IPS-NIHi7 (cell line): ENCODE data around the gene ENTPD6.
"Not testable (repeated sequence)": the region's sequence is repeated elsewhere in the genome, so short reads cannot be mapped to it uniquely, and the experiment has no call there.

Experiments used
- DNase-seq: peaks from one replicate; pipeline ENCODE4 v3.0.0; 2012; ENCODE audit warnings: mixed read lengths; ENCODE audit errors: extremely low spot score

The ENTPD6 gene

DNA sequence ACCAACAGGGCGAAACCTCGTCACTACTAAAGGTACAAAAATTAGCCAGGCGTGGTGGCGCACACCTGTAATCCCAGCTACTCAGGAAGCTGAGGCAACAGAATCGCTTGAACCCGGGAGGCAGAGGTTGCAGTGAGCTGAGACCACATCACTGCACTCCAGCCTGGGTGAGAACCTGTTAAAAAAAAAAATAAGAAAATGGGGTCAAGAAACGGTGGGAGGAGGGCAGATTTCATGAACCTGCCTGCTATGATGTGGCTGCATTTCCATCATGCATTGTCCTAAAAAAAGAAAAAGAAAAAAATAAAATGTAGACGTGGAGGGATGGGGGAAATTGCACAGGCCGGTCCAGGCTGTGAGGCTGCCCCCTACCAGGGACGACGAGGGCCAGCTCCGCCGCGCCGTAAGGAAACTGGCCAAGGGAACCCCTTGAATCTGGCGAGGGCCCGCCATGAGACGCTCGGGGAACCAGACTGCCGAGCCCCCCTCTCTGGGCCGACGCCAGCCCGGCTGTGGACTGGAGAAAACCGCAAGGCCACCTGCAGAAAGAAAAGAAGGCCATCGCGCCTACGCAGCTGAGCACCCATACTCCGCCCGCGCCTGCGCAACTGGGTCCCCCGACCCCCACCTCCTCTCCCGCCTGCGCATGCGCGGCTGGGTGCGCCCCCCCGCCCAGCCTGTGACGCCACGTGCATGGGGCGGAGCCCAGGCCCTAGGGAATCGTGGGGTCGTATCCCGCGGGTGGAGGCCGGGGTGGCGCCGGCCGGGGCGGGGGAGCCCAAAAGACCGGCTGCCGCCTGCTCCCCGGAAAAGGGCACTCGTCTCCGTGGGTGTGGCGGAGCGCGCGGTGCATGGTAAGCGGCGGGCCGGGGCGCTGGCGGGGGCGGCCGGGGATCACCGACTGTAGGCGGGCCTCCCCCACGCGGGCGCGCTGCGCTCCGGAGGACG lies at the start of gene ENTPD6:
TSS of gene ENTPD6 (plus strand) at position 699 of the 948 bp plus-strand sequence. CDS start 10,825 bp downstream, outside the sequence.
- peak; percentile 96 for DNase-seq

DNA sequence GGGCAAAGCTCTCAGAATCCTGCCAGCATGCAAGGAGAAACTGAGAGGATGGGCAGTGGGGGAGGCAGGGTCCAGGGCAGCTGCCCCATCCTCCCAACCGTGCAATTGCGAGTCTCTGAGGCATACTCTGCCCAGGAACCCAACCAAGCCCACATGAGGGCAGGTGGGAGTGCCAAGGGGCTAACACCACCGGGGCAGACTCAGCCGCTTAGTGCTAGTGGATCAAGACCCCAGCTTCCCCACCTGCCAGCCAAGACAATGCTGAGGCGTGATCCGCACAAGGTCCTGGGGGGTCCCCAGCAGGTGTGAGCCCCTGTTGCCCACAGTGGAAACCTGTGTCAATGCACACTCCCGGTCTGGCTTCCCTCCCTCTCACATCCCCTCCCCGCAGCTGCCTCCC lies 48.5 kb upstream of the ENTPD6 start:
- no peak for DNase-seq

DNA sequence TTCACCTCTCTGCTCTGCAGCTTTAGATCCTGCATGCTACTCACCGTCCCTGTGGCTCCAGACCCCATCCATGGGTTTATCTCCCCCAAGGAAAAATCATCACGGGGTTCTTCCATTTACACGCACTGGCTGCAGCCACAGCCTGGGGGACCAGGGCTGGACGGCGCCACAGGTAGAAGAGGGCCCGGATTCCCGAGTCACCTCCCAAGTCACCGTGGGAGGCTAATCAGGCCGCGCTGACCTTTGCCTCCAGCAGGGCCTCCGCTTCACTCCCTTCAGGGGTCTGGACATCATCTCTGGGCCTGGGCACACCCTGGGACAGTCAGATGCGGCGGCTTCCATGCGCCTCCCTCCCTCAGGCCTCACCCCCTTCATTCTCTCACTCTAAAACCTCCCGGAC lies 47.8 kb upstream of the ENTPD6 start:
- no peak for DNase-seq

DNA sequence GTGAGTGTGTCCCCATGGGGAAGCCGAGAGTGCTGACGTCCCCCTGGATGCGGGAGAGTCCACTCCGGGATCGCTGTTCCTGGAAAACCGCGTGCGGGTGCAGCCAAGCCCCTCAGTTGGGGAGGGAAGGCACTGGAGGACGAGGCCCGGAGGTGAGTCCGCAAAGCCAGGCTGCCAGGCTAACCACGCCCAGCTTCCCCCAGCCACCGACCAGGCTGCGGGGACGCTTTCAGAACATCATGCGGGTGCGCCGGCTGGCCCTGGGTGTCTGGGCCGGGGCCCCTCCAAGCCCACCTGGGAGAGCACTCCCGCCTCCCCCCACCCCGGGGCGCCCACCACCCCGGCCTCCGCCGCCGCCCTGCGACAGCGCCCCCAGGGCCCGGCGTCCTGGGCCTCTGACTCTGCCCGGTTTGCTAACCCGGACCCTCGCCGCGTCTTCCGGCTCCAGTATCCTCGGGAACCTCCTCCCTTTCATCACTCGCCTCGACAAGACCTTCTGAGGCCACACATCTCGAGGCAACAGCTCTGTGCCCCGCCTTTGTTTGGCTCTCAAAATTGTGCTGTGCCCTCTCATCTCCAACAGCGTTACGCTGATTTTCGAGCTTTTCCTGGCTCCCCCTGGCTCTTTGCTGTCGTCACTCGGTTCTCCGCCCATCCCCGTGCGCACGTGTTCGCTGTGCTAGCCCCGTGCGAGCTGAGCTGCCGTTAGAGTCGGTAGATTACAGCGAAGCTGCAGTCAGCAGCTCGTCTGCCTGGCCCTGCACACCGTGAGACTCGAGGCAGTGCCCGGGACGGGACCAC lies 47.1 kb upstream of the ENTPD6 start:
- DNase-seq = peak; percentile 67

DNA sequence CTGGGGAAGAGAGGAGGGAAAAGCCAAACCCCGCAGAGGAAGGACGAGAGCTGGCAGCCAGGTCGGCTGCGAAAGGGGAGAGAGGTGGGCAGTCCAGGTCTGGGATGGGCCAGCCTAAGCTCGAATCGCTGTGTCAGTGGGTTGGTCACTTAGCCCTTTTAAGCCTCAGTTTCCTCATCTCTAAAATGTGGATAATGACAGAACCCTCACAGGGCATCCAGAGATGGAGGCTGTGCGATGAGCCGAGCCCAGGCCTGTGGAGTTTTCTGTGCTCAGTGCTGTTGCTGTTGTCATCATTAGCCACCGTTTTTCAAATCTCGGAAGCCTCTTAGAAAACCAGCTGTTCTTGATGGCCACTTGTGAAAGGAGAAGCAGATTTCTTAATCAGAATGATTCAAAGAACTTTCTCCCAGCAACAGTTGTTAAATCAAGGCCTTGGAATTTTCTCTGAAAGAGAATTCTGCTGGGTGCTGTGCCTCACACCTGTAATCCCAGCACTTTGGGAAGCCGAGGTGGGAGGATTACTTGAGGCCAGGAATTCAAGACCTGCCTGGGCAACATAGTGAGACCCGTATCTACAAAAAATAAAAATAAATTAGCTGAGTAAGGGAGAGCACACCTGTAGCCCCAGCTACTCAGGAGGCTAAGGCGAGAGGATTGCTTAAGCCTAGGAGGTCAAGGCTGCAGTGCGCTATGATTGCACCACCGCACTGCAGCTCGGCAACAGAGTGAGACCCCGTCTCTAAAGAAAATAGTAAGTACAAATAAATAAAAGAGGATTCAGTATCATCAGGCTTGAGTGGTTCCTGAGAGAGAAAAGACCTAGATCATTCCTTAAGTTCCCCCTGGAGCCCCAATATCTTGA lies 46.3 kb upstream of the ENTPD6 start:
- no peak for DNase-seq

DNA sequence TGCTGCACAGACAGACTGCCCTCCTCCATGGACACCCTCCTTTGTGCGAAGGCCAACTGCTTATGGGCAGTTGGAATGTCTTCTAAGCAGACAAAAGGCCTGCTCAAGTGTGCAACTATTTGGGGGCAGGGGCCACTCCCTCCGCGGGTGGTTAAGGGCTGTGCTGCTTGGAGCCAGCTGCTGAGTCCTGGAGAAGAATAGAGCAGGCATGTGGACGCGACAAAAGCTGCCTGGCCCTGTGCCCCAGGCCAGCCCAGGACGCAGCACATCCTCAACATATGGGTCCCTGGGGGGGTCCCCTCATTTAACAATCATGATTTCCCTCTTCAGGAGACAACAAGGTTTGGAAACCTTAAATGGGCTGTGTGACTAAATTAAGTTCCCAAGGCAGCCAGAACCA lies 45.5 kb upstream of the ENTPD6 start:
- DNase-seq = no peak

DNA sequence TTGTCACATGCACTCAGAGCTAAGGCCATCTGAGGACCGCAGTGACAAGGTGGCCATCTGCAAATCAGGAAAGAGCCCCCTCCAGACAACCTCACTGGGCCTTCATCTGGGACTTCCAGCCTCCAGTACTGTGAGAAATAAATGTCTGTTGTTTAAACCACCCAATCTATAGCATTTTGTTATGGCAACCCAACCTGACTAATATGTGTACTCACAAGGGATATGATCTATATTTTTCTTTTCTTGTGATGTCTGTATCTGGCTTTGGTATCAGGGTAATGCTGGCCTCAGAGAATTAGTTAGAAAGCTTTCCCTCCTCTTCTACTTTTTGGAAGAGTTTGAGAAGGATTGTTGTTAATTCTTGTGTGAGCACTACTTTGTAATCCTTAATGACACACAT lies 37.5 kb upstream of the ENTPD6 start:
- no peak for DNase-seq

DNA sequence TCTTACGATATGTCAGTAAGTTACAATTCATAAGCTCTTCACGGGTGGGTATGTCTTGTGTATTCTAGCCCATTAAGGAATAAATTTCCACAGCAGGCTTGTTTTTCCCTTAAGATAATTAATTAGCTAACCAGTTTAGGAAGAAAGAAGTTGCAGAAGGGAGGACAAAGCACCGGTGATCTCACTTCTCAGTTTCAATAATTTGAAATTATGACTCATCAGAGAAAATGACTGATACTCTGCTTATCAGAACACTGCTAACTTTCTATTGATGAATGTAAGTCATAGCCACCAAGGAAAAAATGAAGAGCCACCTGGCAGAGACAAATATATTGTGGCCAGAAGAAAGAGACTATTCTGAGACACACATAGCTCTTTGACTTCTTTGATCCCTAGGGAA lies 35.0 kb upstream of the ENTPD6 start:
- DNase-seq = no peak

DNA sequence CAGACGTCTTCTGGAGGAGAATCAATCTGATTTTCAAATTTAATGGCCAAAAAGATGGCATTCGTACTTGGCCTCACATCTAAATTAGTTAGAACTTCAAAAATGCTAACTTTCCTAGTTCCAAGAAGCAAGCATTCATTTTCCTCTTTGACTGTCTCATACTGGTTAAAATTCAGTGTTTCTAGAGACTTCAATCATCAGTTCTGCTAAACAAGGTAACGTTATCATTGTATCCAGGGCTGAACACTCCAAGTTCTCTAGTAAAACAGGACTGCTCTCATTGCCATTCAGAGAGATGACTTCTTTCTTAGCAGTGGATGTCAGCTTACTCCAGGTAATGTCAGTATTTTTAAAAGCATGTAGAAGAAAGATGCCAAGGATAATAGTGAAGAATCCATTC lies 34.6 kb upstream of the ENTPD6 start:
- DNase-seq = no peak

DNA sequence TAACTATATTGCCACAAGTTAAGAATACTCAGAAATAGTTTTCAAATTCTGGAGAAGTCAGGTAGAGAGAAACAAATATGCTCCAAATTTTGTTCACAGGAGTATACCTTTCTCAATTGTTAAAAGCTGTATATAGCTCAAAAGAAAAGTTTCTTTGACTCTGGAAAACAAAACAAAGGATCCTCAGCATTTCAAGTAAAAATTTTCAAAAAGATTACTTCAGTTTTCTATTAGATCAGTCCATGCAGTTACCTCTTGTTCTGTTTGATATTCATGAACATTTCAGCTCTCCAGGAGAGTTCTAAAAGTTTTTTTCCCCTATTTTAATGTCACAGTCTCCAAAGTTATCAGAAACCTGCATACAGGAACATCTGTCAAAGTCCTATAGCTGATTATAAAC lies 30.4 kb upstream of the ENTPD6 start:
- DNase-seq = no peak

DNA sequence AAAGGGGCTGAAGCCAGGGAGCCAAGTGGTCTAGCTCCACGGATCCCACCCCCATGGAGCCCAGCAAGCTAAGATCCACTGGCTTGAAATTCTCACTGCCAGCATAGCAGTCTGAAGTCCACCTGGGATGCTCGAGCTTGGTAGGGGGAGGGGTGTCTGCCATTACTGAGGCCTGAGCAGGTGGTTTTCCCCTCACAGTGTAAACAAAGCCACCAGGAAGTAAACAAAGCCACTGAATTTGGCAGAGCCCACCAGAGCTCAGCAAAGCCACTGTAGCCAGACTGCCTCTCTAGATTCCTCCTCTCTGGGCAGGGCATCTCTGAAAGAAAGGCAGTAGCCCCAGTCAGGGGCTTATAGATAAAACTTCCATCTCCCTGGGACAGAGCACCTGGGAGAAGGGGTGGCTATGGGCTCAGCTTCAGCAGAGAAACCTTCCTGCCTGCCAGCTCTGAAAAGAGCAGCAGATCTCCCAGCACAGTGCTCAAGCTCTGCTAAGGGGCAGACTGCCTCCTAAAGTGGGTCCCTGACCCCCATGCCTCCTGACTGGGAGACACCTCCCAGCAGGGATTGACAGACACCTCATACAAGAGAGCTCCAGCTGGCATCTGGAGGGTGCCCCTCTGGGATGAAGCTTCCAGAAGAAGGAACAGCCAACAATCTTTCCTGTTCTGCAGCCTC lies 29.3 kb upstream of the ENTPD6 start:
- not testable (repeated sequence) for DNase-seq

DNA sequence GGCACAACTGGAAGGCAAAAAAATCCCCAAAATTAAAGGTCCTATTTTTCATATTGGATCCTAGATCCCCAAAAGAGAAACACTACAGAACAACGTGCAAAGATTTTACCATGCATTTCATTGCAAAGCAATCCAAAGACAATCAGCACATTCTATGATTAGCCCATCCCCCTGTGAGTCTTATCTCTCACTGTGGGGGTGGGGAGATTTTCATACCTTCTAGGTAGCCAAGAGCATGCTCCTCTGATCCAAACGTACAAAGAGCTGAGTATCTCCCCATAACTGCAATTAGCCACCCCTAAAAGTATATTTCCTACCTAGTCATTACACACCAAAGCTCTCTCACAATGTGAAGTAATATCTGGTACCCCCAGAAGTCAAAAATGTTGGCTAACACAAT lies 22.2 kb upstream of the ENTPD6 start:
- no peak for DNase-seq

DNA sequence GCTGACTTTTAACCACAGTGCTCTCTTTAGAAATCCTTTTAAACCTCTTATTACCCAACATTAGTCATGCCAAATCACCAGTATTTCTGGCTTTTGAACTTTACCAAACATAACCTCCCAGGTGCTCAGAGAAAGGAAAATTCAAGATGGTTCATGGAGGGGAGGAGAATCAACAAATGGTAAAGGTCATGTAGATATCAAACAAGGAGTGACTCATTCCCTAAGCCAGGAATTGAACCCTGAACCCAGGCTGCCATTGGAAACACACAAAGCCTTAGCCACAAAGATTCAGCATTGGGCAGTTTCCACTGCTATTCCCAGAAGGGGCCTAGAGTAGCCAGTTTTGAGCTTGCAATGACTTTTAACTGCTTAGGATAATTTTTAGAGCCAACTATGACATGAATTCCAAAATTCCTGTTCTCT lies 21.6 kb upstream of the ENTPD6 start:
- no peak for DNase-seq

DNA sequence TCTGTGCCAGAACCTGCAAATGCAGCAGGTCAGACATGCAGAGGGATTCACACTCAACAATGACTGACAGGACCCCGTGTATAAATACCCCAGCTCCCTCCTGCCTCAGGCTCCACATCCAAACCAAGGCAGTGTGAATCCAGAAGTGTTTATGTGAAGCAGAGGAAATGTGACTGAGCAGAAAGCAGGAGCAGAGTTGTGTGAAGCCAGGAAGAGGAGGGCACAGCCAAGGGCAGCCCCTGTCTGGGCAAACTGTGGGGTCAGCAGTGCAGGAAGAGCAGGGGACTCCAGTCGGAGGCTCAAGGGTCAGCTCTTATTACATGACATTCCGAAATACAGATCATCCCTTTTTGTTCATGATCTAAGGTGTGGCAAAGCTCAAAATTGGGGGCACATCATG lies 19.3 kb upstream of the ENTPD6 start:
- DNase-seq = no peak

DNA sequence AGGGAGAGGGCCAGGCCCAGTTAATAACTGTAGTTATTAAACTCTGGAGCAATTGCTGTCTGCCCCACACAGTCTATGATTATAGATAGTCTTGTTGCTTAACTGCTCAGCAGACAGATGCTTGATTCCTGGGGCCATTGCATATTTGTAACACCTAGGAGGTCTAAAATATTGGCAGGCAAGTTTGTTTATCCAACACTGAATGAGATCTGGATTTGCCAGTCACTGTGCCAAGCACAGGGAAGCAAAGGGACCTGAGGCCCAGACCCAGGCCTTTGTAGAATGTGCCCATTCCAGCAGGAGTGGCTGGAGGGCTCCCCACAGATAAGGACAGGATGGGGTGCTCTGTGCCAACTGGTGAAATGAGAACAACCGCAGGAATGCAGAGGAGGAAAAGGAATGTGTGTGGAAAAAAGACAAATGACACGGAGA lies 17.6 kb upstream of the ENTPD6 start:
- no peak for DNase-seq

DNA sequence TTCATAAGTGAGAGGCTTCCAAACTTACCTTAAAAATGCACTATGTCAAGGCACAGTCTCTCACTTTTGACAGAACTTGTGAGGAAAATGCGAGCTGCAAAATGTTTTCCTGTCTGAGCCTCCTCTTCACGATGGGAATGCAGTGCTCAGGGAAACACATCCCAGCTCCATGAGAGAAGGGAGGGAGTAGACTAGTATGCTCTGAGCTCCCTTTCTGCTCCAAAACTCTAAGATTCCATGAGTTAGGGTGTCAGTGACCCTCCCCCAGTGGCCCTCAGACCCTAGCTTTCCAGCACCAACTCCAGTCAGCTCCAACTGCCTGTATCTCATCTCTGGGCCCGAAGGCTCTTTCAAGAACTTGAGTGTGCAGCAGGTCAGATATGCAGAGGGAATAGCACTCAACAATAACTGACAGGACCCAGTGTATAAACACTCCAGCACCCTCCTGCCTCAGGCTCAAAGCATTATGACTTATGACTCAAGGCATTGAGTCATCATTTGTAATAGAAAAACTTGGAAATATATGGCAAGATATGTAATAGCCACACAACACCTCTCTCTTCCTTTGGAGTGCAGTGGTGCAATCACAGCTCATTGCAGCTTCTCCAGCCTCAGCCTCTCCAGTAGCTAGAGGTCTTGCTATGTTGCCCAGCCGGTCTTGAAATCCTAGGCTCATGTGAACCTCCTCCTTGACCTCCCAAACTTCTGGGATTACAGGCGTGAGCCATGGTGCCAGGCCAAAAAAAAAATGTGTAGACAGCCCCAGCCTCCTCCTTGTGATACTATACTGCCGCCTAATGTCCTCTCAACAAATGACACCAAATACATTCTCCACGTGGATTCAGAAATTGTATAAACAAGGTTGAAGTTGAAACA lies 16.7 kb upstream of the ENTPD6 start:
- peak; percentile 60 for DNase-seq

DNA sequence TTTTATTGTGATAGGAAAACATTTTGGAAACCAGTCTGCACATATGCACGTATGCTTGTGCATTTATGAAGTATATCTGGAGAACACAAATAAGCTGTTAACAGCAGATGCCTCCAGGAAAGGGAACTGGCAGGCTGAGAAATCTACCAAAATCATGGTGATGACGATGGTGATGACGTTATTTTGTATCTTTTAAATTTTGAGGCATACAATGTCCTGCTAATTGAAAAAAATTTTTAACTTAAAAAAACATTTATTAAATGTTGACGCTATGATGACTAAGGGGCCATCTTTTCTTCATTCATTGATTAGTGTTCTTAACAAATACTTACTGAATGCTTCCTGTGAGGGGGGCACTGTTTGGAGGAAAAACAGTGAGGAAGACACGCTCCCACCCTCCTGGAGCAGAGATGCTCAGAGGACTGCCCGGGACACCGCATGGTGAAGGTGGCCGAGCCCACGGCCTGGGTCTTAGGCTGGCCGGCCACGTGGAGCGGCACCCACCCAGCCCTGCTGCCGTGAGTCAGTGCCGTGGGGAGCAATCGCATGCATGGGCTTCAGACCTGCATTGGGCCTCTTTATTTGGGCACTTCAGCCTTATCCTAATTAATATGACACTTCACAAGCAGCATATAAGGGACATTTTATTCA lies 15.9 kb upstream of the ENTPD6 start:
- DNase-seq = no peak

DNA sequence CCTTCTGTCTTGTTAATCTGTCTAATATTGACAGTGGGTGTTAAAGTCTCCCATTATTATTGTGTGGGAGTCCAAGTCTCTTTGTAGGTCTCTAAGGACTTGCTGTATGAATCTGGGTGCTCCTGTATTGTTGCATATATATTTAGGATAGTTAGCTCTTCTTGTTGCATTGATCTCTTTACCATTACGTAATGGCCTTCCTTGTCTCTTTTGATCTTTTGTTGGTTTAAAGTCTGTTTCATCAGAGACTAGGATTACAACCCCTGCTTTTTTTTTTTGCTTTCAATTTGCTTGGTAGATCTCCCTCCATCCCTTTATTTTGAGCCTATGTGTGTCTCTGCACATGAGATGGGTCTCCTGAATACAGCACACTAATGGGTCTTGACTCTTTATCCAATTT lies 11.1 kb upstream of the ENTPD6 start:
- not testable (repeated sequence) for DNase-seq

DNA sequence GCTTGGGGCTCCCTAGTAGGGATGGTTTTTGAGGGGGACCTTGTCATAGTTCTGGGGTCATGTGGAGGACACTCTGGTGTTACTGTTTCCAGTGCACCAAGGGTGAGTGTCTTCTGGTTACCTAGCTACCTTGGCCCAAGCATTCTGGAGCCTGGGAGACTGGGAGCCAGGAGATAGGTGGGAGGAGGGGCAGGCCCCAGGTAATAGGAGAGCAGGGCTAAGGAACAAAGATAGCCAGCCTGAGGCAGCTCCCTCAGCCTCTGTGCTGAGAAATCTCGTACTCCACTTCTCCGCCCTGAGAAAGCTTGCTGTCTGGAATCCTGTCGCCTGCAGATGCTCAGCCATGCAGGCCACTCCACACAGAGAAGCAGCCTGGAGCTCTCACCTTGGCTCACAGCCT lies 8.3 kb upstream of the ENTPD6 start:
- no peak for DNase-seq

DNA sequence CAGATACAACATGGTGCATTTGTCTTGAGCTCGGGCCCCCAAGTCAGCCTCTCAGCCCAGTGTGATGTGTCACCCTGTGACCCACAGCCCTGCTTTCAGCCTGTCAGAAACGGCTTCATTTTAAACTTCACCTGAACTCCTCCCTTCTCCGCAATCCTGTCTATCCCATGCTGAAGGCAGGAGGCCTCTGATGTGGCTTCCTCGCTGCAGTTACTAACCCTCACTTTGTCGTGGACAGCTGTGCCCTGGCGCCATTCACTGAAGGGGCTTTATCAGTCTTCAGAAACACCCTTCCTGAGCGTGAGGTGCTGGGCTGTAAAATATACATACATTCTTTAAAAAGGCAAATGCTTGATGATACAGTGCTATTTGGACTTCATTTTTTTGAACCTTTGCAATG lies 7.9 kb upstream of the ENTPD6 start:
- no peak for DNase-seq
